Hematopoietic multipotent progenitor cell treated with erythropoietin and hydrocortisone succinate and interleukin-3 and kit ligand, for 6 days (in vitro differentiated cells): ENCODE measurements around the gene IGFBP1.
"Not testable (repeated sequence)": the region's sequence is repeated elsewhere in the genome, so short reads cannot be mapped to it uniquely, and the experiment has no call there.

ENCODE experiments used
- DNase-seq: peaks from one replicate; pipeline ENCODE4 v3.0.0-alpha.2; 2015

Gene IGFBP1

DNA sequence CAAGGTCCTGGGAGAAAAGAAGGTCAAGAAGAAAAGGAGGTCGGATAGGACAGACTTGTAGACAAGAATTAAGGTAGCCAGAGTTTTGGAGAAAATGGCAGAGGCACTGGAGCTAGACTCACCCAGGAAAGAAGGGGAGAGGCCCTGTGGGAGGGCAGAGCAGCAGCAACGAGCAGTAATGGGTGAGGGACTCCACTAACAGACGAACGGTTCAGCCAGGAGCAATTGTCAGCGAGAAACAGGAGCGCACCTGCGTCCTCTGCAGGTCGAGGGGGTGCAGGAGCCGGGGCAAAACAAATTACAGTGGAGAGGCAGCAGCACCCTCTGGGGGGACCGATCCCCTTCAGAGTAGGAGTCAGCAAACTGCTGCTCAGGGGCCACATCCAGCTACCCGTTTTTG, 51.3 kb downstream of the IGFBP1 start:
- no peak for DNase-seq

GRCh38 chr7:45940237-45940781, 52.0 kb downstream of the IGFBP1 start:
- DNase-seq = not testable (repeated sequence)

- DNase-seq = no peak
Observed at GRCh38 chr7:45940939-45941338, 52.7 kb downstream of the IGFBP1 start.
